ENCODE results near the gene SFTPA1.
"Not testable (repeated sequence)": the region's sequence is repeated elsewhere in the genome, so short reads cannot be mapped to it uniquely, and the experiment has no call there.

Gene SFTPA1

GRCh38 chr10:79615577-79615976 lies 4.8 kb downstream of the SFTPA1 start:
- no peak for DNase-seq (ENCODE audit: low read depth)
- H3K4me3 ChIP-seq (ENCODE audit: control insufficient read depth, low read depth, low read length): no peak overlapping the region
- no peak for TF ChIP-seq CTCF (IDR thresholded peaks at IDR 0.05; ENCODE audit: control insufficient read depth, insufficient read depth, low read depth, low read length, missing control alignments)

- H3K4me3 ChIP-seq (ENCODE audit: control insufficient read depth, low read depth, low read length): no peak overlapping the region
- TF ChIP-seq CTCF (IDR thresholded peaks at IDR 0.05; ENCODE audit: control insufficient read depth, insufficient read depth, low read depth, low read length, missing control alignments): no peak
- DNase-seq (ENCODE audit: low read depth): no peak
Observed at GRCh38 chr10:79616164-79616563, 5.4 kb downstream of the SFTPA1 start.

- H3K4me3 ChIP-seq (ENCODE audit: control insufficient read depth, low read depth, low read length); DNase-seq (ENCODE audit: low read depth): not testable (repeated sequence)
Observed at GRCh38 chr10:79623663-79624062, 12.9 kb downstream of the SFTPA1 start.

- no peak for TF ChIP-seq CTCF (IDR thresholded peaks at IDR 0.05; ENCODE audit: control insufficient read depth, insufficient read depth, low read depth, low read length, missing control alignments)
- no peak overlapping the region for H3K4me3 ChIP-seq (ENCODE audit: control insufficient read depth, low read depth, low read length)
- DNase-seq (ENCODE audit: low read depth): no peak
Observed at GRCh38 chr10:79627075-79627474, 16.3 kb downstream of the SFTPA1 start.

- no peak overlapping the region for H3K4me3 ChIP-seq (ENCODE audit: control insufficient read depth, low read depth, low read length)
- no peak for DNase-seq (ENCODE audit: low read depth)
- no peak for TF ChIP-seq CTCF (IDR thresholded peaks at IDR 0.05; ENCODE audit: control insufficient read depth, insufficient read depth, low read depth, low read length, missing control alignments)
Observed at GRCh38 chr10:79628083-79628482, 17.3 kb downstream of the SFTPA1 start.

GRCh38 chr10:79628988-79629954 lies 18.5 kb downstream of the SFTPA1 start:
- DNase-seq (ENCODE audit: low read depth): no peak
- no peak for TF ChIP-seq CTCF (IDR thresholded peaks at IDR 0.05; ENCODE audit: control insufficient read depth, insufficient read depth, low read depth, low read length, missing control alignments)
- no peak overlapping the region for H3K4me3 ChIP-seq (ENCODE audit: control insufficient read depth, low read depth, low read length)

GRCh38 chr10:79629955-79630327 lies 19.2 kb downstream of the SFTPA1 start:
- no peak overlapping the region for H3K4me3 ChIP-seq (ENCODE audit: control insufficient read depth, low read depth, low read length)
- no peak for DNase-seq (ENCODE audit: low read depth)
- no peak for TF ChIP-seq CTCF (IDR thresholded peaks at IDR 0.05; ENCODE audit: control insufficient read depth, insufficient read depth, low read depth, low read length, missing control alignments)

GRCh38 chr10:79636654-79637199 lies 26.0 kb downstream of the SFTPA1 start:
- DNase-seq (ENCODE audit: low read depth); H3K4me3 ChIP-seq (ENCODE audit: control insufficient read depth, low read depth, low read length): not testable (repeated sequence)

Measured in AG09309 (cell line).